Neural progenitor cell (in vitro differentiated cells): ENCODE measurements around the gene DENND5A. TPM values are rescaled to one million over a fixed set of nuclear protein-coding genes. Genes with fewer than 3 reads are reported as not detected.

Experiments used
- DNase-seq: peaks from one replicate; pipeline ENCODE4 v3.0.0-alpha.2; 2016; ENCODE audit warnings: low spot score
- H2AFZ ChIP-seq: fragments of 200-600 bp; sonication (generic); replicated peaks from 2 replicates; pipeline ENCODE4 v1.6.1; 2016; ENCODE audit warnings: antibody characterized with exemption
- H3F3A ChIP-seq: fragments of 200-600 bp; sonication (generic); 2 replicates; pipeline ENCODE4 v1.6.1; 2016; ENCODE audit warnings: antibody characterized with exemption, low read depth
- H3K27ac ChIP-seq: fragments of 200-600 bp; sonication (generic); 2 replicates; pipeline ENCODE4 v1.5.1; 2016; ENCODE audit warnings: mild to moderate bottlenecking
- H3K27me3 ChIP-seq: fragments of 200-600 bp; sonication (generic); 2 replicates; pipeline ENCODE4 v1.6.1; 2016; ENCODE audit warnings: mild to moderate bottlenecking, moderate library complexity
- H3K36me3 ChIP-seq: fragments of 200-600 bp; sonication (generic); 2 replicates; pipeline ENCODE4 v1.5.1; 2016
- H3K4me1 ChIP-seq: fragments of 200-600 bp; sonication (generic); 2 replicates; pipeline ENCODE4 v1.6.1; 2016; ENCODE audit warnings: mixed run types
- H3K4me2 ChIP-seq: fragments of 200-600 bp; sonication (generic); 2 replicates; pipeline ENCODE4 v1.6.1; 2016
- H3K4me3 ChIP-seq: fragments of 200-600 bp; sonication (generic); 2 replicates; pipeline ENCODE4 v1.5.1; 2016
- H3K79me2 ChIP-seq: fragments of 200-600 bp; sonication (generic); 2 replicates; pipeline ENCODE4 v1.6.1; 2016; ENCODE audit warnings: low read depth
- H3K9ac ChIP-seq: fragments of 200-600 bp; sonication (generic); 2 replicates; pipeline ENCODE4 v1.6.1; 2016
- H3K9me3 ChIP-seq: fragments of 200-600 bp; sonication (generic); 2 replicates; pipeline ENCODE4 v1.5.1; 2016; ENCODE audit warnings: low read depth
- H4K20me1 ChIP-seq: fragments of 200-600 bp; sonication (generic); 2 replicates; pipeline ENCODE4 v1.6.1; 2016; ENCODE audit warnings: low read depth
- H3K27ac Mint-ChIP-seq: 3 replicates; pipeline ENCODE4 v1.8.0; 2021; ENCODE audit warnings: mixed read lengths
- H3K27me3 Mint-ChIP-seq: 2 replicates; pipeline ENCODE4 v1.8.0; 2022; ENCODE audit warnings: low read depth, mild to moderate bottlenecking, inconsistent platforms, moderate library complexity, mixed read lengths; ENCODE audit not compliant: insufficient read depth
- H3K36me3 Mint-ChIP-seq: 3 replicates; pipeline ENCODE4 v1.8.0; 2021; ENCODE audit warnings: mixed read lengths
- H3K4me1 Mint-ChIP-seq: 3 replicates; pipeline ENCODE4 v1.8.0; 2021; ENCODE audit warnings: mixed read lengths
- H3K4me3 Mint-ChIP-seq: 3 replicates; pipeline ENCODE4 v1.8.0; 2021; ENCODE audit warnings: mild to moderate bottlenecking, moderate library complexity, mixed read lengths
- H3K9me3 Mint-ChIP-seq: 3 replicates; pipeline ENCODE4 v1.8.0; 2020; ENCODE audit warnings: mixed read lengths
- EZH2 ChIP-seq: fragments of 200-600 bp; sonication (generic); IDR thresholded peaks from 2 replicates; pipeline ENCODE4 v1.6.1; 2017; ENCODE audit warnings: antibody characterized with exemption, mild to moderate bottlenecking, moderate library complexity
- EZH2phosphoT487 ChIP-seq: fragments of 200-600 bp; sonication (generic); IDR thresholded peaks from 2 replicates; pipeline ENCODE4 v1.6.1; 2017; ENCODE audit warnings: antibody characterized with exemption
- total RNA-seq: library from RNA; depleted of rRNA; stranded (reverse); fragments of >200 nt; gene quantifications from 2 replicates; pipeline ENCODE4 v1.2.3, GENCODE V29; 2015; ENCODE audit warnings: low replicate concordance
- TF ChIP-seq, protein P1 (sequence below): fragments of 200-600 bp; sonication (generic); IDR thresholded peaks from 2 replicates; pipeline ENCODE4 v1.5.1; 2017; ENCODE audit warnings: antibody characterized with exemption, mild to moderate bottlenecking

DENND5A gene
- total RNA-seq, 1 donor from 2014 or later: 142 TPM

DNA sequence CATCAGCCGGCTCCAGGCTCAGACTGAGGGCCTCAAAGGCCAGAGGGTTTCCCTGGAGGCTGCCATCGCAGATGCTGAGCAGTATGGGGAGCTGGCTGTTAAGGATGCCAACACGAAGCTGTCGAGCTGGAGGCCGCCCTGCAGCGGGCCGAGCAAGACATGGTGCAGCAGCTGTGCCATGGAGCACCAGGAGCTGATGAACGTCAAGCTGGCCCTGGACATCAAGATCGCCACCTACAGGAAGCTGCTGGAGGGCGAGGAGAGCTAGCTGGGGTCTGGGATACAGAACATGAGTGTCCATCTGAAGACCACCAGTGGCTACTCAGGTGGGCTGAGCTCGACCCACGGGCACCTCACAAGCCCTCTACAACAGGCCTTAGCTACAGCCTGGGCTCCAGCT, 169.7 kb downstream of the DENND5A start:
- DNase-seq: no peak
- no peak overlapping the region for H3K4me3 Mint-ChIP-seq
- Histone ChIP-seq H2AFZ (no peak overlapping the region), H3K4me3 (no peak overlapping the region), H3K79me2 (no peaks in the 10 kb centered on the region), H4K20me1 (no peaks in the 10 kb centered on the region), H3F3A (peaks cover 17% of the 10 kb centered on the region), H3K27ac (no peak overlapping the region), H3K36me3 (no peaks in the 10 kb centered on the region), H3K4me1 (peaks cover 27% of the 10 kb centered on the region), H3K27me3 (peaks cover 26% of the 10 kb centered on the region), H3K4me2 (no peak overlapping the region), H3K9ac (no peak overlapping the region), H3K9me3 (no peaks in the 10 kb centered on the region)
- H3K9me3 Mint-ChIP-seq: no peaks in the 10 kb centered on the region
- H3K27ac Mint-ChIP-seq: no peak overlapping the region
- no peaks in the 10 kb centered on the region for H3K36me3 Mint-ChIP-seq
- peaks cover 11% of the 10 kb centered on the region for H3K27me3 Mint-ChIP-seq
- no peak for TF ChIP-seq EZH2phosphoT487
- TF ChIP-seq, protein P1, sequence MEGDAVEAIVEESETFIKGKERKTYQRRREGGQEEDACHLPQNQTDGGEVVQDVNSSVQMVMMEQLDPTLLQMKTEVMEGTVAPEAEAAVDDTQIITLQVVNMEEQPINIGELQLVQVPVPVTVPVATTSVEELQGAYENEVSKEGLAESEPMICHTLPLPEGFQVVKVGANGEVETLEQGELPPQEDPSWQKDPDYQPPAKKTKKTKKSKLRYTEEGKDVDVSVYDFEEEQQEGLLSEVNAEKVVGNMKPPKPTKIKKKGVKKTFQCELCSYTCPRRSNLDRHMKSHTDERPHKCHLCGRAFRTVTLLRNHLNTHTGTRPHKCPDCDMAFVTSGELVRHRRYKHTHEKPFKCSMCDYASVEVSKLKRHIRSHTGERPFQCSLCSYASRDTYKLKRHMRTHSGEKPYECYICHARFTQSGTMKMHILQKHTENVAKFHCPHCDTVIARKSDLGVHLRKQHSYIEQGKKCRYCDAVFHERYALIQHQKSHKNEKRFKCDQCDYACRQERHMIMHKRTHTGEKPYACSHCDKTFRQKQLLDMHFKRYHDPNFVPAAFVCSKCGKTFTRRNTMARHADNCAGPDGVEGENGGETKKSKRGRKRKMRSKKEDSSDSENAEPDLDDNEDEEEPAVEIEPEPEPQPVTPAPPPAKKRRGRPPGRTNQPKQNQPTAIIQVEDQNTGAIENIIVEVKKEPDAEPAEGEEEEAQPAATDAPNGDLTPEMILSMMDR: peak; percentile 41
- H3K4me1 Mint-ChIP-seq: peaks cover 15% of the 10 kb centered on the region

- Mint-ChIP-seq H3K4me3 (no peak overlapping the region), H3K27me3 (peaks cover 21% of the 10 kb centered on the region), H3K4me1 (peaks cover 19% of the 10 kb centered on the region), H3K27ac (no peak overlapping the region), H3K9me3 (no peaks in the 10 kb centered on the region), H3K36me3 (no peaks in the 10 kb centered on the region)
- Histone ChIP-seq H3K27me3 (peaks cover 36% of the 10 kb centered on the region), H2AFZ (no peak overlapping the region), H3K36me3 (no peaks in the 10 kb centered on the region), H3K4me2 (no peak overlapping the region), H3F3A (peaks cover 17% of the 10 kb centered on the region), H3K4me1 (peaks cover 22% of the 10 kb centered on the region), H3K9ac (no peak overlapping the region), H3K9me3 (no peaks in the 10 kb centered on the region), H4K20me1 (no peaks in the 10 kb centered on the region), H3K79me2 (no peaks in the 10 kb centered on the region), H3K4me3 (no peak overlapping the region), H3K27ac (no peak overlapping the region)
- no peak for TF ChIP-seq EZH2
- TF ChIP-seq, protein P1: no peak
- TF ChIP-seq EZH2phosphoT487: no peak
- DNase-seq: no peak
Observed at GRCh38 chr11:9094420-9094819, 170.7 kb downstream of the DENND5A start.

- Histone ChIP-seq H3K4me2 (peak overlapping the region; percentile 31), H3K27me3 (peaks cover 48% of the 10 kb centered on the region), H3K27ac (no peak overlapping the region), H3K4me3 (no peak overlapping the region), H3K79me2 (no peaks in the 10 kb centered on the region), H4K20me1 (no peaks in the 10 kb centered on the region), H3F3A (peaks cover 17% of the 10 kb centered on the region), H2AFZ (peak overlapping the region; percentile 28), H3K9me3 (no peaks in the 10 kb centered on the region), H3K4me1 (peaks cover 22% of the 10 kb centered on the region), H3K36me3 (no peaks in the 10 kb centered on the region), H3K9ac (no peak overlapping the region)
- Mint-ChIP-seq H3K36me3 (no peaks in the 10 kb centered on the region), H3K4me3 (peak overlapping the region; percentile 65), H3K27me3 (peaks cover 27% of the 10 kb centered on the region), H3K9me3 (no peaks in the 10 kb centered on the region), H3K4me1 (peaks cover 19% of the 10 kb centered on the region), H3K27ac (no peak overlapping the region)
- no peak for TF ChIP-seq EZH2
- TF ChIP-seq, protein P1: peak; percentile 29
- DNase-seq: no peak
Observed at GRCh38 chr11:9092853-9093778, 172.0 kb downstream of the DENND5A start.
